ENCODE results near the gene YAP1. TPM values are rescaled to one million over a fixed set of nuclear protein-coding genes. Genes with fewer than 3 reads are reported as not detected.

YAP1 gene
- total RNA-seq, 1 donor from 2014 or later, result 129 TPM

- TF ChIP-seq EZH2 (IDR thresholded peaks at IDR 0.05; ENCODE audit: insufficient read depth, low read length), result no peak
- TF ChIP-seq CTCF (IDR thresholded peaks at IDR 0.05; ENCODE audit: insufficient read depth, low read depth, low read length), result no peak
- Mint-ChIP-seq H3K4me1 (ENCODE audit: low read depth, unreplicated experiment) (peaks cover 3% of the 10 kb centered on the region), H3K27me3 (ENCODE audit: low read depth, unreplicated experiment) (no peaks in the 10 kb centered on the region), H3K9me3 (ENCODE audit: unreplicated experiment) (no peaks in the 10 kb centered on the region), H3K4me3 (ENCODE audit: unreplicated experiment) (no peak overlapping the region), H3K36me3 (ENCODE audit: low read depth, unreplicated experiment) (peaks cover 10% of the 10 kb centered on the region), H3K27ac (ENCODE audit: unreplicated experiment) (no peak overlapping the region)
- Histone ChIP-seq H3K9me3 (ENCODE audit: insufficient read depth, low read depth, low read length) (no peaks in the 10 kb centered on the region), H3K4me2 (ENCODE audit: low read length) (no peak overlapping the region), H3K27ac (ENCODE audit: low read depth, low read length) (no peak overlapping the region), H3K79me2 (ENCODE audit: insufficient read depth, low read length) (peaks cover 57% of the 10 kb centered on the region), H3K4me1 (ENCODE audit: insufficient read depth, low read length) (peaks cover under 1% of the 10 kb centered on the region), H4K20me1 (ENCODE audit: insufficient read depth, low read length) (peaks cover 18% of the 10 kb centered on the region), H3K36me3 (ENCODE audit: insufficient read depth, low read length) (peaks cover 19% of the 10 kb centered on the region), H3K27me3 (ENCODE audit: insufficient read depth, low read length) (no peaks in the 10 kb centered on the region), H2AFZ (ENCODE audit: low read depth, low read length) (no peak overlapping the region), H3K9ac (ENCODE audit: low read length) (no peak overlapping the region), H3K4me3 (ENCODE audit: insufficient read depth, low read depth, low read length) (no peak overlapping the region)
- DNase-seq (ENCODE audit: low read depth) (no peak), FAIRE-seq (no peak)
Observed at GRCh38 chr11:102202972-102203371, 92.7 kb downstream of the YAP1 start.

GRCh38 chr11:102204174-102204573, 93.9 kb downstream of the YAP1 start:
- H3K4me2 ChIP-seq (ENCODE audit: low read length), result no peak overlapping the region
- no peak for TF ChIP-seq EZH2 (IDR thresholded peaks at IDR 0.05; ENCODE audit: insufficient read depth, low read length)
- no peak for TF ChIP-seq CTCF (IDR thresholded peaks at IDR 0.05; ENCODE audit: insufficient read depth, low read depth, low read length)
- Mint-ChIP-seq H3K4me3 (ENCODE audit: unreplicated experiment) (no peak overlapping the region), H3K4me1 (ENCODE audit: low read depth, unreplicated experiment) (no peaks in the 10 kb centered on the region), H3K9me3 (ENCODE audit: unreplicated experiment) (no peaks in the 10 kb centered on the region), H3K27me3 (ENCODE audit: low read depth, unreplicated experiment) (no peaks in the 10 kb centered on the region), H3K36me3 (ENCODE audit: low read depth, unreplicated experiment) (peaks cover 10% of the 10 kb centered on the region), H3K27ac (ENCODE audit: unreplicated experiment) (no peak overlapping the region)
- H3K9me3 ChIP-seq (ENCODE audit: insufficient read depth, low read depth, low read length), result no peaks in the 10 kb centered on the region
- H3K4me1 ChIP-seq (ENCODE audit: insufficient read depth, low read length), result no peaks in the 10 kb centered on the region
- no peak overlapping the region for H2AFZ ChIP-seq (ENCODE audit: low read depth, low read length)
- peaks cover 45% of the 10 kb centered on the region for H3K79me2 ChIP-seq (ENCODE audit: insufficient read depth, low read length)
- H3K9ac ChIP-seq (ENCODE audit: low read length), result no peak overlapping the region
- FAIRE-seq, result peak; percentile 9
- no peak for DNase-seq (ENCODE audit: low read depth)
- no peak overlapping the region for H3K27ac ChIP-seq (ENCODE audit: low read depth, low read length)
- H3K36me3 ChIP-seq (ENCODE audit: insufficient read depth, low read length), result peaks cover 25% of the 10 kb centered on the region
- H3K4me3 ChIP-seq (ENCODE audit: insufficient read depth, low read depth, low read length), result no peak overlapping the region
- peaks cover 18% of the 10 kb centered on the region for H4K20me1 ChIP-seq (ENCODE audit: insufficient read depth, low read length)
- H3K27me3 ChIP-seq (ENCODE audit: insufficient read depth, low read length), result no peaks in the 10 kb centered on the region

- no peak overlapping the region for H3K27ac Mint-ChIP-seq (ENCODE audit: unreplicated experiment)
- H3K36me3 ChIP-seq (ENCODE audit: insufficient read depth, low read length), result peaks cover 34% of the 10 kb centered on the region
- peaks cover 14% of the 10 kb centered on the region for H3K36me3 Mint-ChIP-seq (ENCODE audit: low read depth, unreplicated experiment)
Observed at GRCh38 chr11:102205805-102206204, 95.6 kb downstream of the YAP1 start.

More at GRCh38 chr11:102205805-102206204, 95.6 kb downstream of the YAP1 start:
- H3K4me3 Mint-ChIP-seq (ENCODE audit: unreplicated experiment), result no peak overlapping the region
- Histone ChIP-seq H3K27me3 (ENCODE audit: insufficient read depth, low read length) (no peaks in the 10 kb centered on the region), H3K9ac (ENCODE audit: low read length) (no peak overlapping the region), H3K4me1 (ENCODE audit: insufficient read depth, low read length) (no peaks in the 10 kb centered on the region), H3K4me2 (ENCODE audit: low read length) (no peak overlapping the region), H3K79me2 (ENCODE audit: insufficient read depth, low read length) (peaks cover 40% of the 10 kb centered on the region), H3K4me3 (ENCODE audit: insufficient read depth, low read depth, low read length) (no peak overlapping the region), H3K27ac (ENCODE audit: low read depth, low read length) (no peak overlapping the region), H2AFZ (ENCODE audit: low read depth, low read length) (no peak overlapping the region), H3K9me3 (ENCODE audit: insufficient read depth, low read depth, low read length) (no peaks in the 10 kb centered on the region), H4K20me1 (ENCODE audit: insufficient read depth, low read length) (peaks cover 16% of the 10 kb centered on the region)
- no peaks in the 10 kb centered on the region for H3K9me3 Mint-ChIP-seq (ENCODE audit: unreplicated experiment)
- H3K4me1 Mint-ChIP-seq (ENCODE audit: low read depth, unreplicated experiment), result no peaks in the 10 kb centered on the region
- FAIRE-seq, result no peak
- TF ChIP-seq EZH2 (IDR thresholded peaks at IDR 0.05; ENCODE audit: insufficient read depth, low read length), result no peak
- no peak for TF ChIP-seq CTCF (IDR thresholded peaks at IDR 0.05; ENCODE audit: insufficient read depth, low read depth, low read length)
- no peak for DNase-seq (ENCODE audit: low read depth)
- H3K27me3 Mint-ChIP-seq (ENCODE audit: low read depth, unreplicated experiment), result no peaks in the 10 kb centered on the region
